ENCODE data around the gene TMEM255B. TPM values are rescaled to one million over a fixed set of nuclear protein-coding genes. Genes with fewer than 3 reads are reported as not detected.

TMEM255B gene
- total and polyA plus RNA-seq, 9 of the 15 experiments (the other 6 are each of a cell fraction or from before 2014, with no cell fraction given): 0.01 to 0.75 (median 0.23) TPM

DNA sequence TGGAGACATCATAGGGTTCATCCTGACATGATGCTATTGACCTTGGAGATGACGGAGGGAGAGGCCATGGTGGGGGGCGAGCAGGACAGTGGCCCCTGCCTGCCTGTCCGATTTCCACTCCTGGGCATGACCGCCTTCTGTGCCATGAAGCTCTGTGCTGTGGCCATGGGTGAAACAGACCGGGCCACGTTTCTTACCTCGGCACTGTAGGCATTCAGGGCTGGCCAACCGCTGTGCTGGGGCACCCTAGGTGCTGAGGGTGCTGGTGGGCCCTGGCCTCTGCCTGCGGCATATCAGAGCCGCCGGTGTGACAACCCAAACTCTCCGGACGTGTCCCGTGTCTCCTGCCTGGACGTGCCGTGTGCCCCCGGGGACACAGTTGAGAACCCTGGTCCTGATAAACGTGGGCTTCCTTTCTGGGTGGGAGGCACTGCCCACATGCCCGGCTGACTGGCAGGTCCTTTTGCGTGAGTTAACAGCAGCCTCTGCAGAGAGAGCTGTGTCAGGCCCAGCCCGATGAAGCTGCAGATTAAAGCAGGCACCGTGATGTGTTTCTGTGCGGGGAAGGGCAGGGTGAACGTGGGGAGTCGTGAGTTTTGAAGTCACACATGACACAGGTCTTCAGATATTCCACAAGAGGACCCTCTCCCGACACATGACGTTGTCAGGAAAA is 46.5 kb downstream of the TMEM255B start (continued):
- TF ChIP-seq, protein P1, sequence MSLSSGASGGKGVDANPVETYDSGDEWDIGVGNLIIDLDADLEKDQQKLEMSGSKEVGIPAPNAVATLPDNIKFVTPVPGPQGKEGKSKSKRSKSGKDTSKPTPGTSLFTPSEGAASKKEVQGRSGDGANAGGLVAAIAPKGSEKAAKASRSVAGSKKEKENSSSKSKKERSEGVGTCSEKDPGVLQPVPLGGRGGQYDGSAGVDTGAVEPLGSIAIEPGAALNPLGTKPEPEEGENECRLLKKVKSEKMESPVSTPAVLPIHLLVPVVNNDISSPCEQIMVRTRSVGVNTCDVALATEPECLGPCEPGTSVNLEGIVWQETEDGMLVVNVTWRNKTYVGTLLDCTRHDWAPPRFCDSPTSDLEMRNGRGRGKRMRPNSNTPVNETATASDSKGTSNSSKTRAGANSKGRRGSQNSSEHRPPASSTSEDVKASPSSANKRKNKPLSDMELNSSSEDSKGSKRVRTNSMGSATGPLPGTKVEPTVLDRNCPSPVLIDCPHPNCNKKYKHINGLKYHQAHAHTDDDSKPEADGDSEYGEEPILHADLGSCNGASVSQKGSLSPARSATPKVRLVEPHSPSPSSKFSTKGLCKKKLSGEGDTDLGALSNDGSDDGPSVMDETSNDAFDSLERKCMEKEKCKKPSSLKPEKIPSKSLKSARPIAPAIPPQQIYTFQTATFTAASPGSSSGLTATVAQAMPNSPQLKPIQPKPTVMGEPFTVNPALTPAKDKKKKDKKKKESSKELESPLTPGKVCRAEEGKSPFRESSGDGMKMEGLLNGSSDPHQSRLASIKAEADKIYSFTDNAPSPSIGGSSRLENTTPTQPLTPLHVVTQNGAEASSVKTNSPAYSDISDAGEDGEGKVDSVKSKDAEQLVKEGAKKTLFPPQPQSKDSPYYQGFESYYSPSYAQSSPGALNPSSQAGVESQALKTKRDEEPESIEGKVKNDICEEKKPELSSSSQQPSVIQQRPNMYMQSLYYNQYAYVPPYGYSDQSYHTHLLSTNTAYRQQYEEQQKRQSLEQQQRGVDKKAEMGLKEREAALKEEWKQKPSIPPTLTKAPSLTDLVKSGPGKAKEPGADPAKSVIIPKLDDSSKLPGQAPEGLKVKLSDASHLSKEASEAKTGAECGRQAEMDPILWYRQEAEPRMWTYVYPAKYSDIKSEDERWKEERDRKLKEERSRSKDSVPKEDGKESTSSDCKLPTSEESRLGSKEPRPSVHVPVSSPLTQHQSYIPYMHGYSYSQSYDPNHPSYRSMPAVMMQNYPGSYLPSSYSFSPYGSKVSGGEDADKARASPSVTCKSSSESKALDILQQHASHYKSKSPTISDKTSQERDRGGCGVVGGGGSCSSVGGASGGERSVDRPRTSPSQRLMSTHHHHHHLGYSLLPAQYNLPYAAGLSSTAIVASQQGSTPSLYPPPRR (CRISPR knock-in tag; IDR thresholded peaks at IDR 0.05; ENCODE audit: borderline replicate concordance): no peak
- no peak for TF ChIP-seq ZNF57 (CRISPR knock-in tag; IDR thresholded peaks at IDR 0.05)
- TF ChIP-seq ZNF384 (IDR thresholded peaks at IDR 0.05; ENCODE audit: low read depth, low read length): no peak
- TF ChIP-seq PHF20 (IDR thresholded peaks at IDR 0.05; ENCODE audit: partially characterized antibody): no peak
- TF ChIP-seq ZNF589 (CRISPR knock-in tag; IDR thresholded peaks at IDR 0.05; ENCODE audit: low read depth): no peak
- TF ChIP-seq ZNF41 (CRISPR knock-in tag; conservative IDR thresholded peaks at IDR 0.05): no peak
- TF ChIP-seq, protein P2, sequence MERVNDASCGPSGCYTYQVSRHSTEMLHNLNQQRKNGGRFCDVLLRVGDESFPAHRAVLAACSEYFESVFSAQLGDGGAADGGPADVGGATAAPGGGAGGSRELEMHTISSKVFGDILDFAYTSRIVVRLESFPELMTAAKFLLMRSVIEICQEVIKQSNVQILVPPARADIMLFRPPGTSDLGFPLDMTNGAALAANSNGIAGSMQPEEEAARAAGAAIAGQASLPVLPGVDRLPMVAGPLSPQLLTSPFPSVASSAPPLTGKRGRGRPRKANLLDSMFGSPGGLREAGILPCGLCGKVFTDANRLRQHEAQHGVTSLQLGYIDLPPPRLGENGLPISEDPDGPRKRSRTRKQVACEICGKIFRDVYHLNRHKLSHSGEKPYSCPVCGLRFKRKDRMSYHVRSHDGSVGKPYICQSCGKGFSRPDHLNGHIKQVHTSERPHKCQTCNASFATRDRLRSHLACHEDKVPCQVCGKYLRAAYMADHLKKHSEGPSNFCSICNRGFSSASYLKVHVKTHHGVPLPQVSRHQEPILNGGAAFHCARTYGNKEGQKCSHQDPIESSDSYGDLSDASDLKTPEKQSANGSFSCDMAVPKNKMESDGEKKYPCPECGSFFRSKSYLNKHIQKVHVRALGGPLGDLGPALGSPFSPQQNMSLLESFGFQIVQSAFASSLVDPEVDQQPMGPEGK (CRISPR knock-in tag; IDR thresholded peaks at IDR 0.05; ENCODE audit: borderline replicate concordance): no peak
- no peak for TF ChIP-seq THRAP3 (IDR thresholded peaks at IDR 0.05; ENCODE audit: borderline replicate concordance)
- TF ChIP-seq, protein P3, sequence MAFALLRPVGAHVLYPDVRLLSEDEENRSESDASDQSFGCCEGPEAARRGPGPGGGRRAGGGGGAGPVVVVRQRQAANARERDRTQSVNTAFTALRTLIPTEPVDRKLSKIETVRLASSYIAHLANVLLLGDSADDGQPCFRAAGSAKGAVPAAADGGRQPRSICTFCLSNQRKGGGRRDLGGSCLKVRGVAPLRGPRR (CRISPR knock-in tag; IDR thresholded peaks at IDR 0.05): no peak
- TF ChIP-seq, protein P4, sequence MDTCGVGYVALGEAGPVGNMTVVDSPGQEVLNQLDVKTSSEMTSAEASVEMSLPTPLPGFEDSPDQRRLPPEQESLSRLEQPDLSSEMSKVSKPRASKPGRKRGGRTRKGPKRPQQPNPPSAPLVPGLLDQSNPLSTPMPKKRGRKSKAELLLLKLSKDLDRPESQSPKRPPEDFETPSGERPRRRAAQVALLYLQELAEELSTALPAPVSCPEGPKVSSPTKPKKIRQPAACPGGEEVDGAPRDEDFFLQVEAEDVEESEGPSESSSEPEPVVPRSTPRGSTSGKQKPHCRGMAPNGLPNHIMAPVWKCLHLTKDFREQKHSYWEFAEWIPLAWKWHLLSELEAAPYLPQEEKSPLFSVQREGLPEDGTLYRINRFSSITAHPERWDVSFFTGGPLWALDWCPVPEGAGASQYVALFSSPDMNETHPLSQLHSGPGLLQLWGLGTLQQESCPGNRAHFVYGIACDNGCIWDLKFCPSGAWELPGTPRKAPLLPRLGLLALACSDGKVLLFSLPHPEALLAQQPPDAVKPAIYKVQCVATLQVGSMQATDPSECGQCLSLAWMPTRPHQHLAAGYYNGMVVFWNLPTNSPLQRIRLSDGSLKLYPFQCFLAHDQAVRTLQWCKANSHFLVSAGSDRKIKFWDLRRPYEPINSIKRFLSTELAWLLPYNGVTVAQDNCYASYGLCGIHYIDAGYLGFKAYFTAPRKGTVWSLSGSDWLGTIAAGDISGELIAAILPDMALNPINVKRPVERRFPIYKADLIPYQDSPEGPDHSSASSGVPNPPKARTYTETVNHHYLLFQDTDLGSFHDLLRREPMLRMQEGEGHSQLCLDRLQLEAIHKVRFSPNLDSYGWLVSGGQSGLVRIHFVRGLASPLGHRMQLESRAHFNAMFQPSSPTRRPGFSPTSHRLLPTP (IDR thresholded peaks at IDR 0.05; ENCODE audit: borderline replicate concordance, extremely low read depth, insufficient read length): no peak
- no peak for TF ChIP-seq GATAD2A (IDR thresholded peaks at IDR 0.05)
- TF ChIP-seq ZKSCAN3 (CRISPR knock-in tag; IDR thresholded peaks at IDR 0.05): no peak
